Measurements from ENCODE around the gene TMA7. TPM values are rescaled to one million over a fixed set of nuclear protein-coding genes. Genes with fewer than 3 reads are reported as not detected.
"Not testable (repeated sequence)": the region's sequence is repeated elsewhere in the genome, so short reads cannot be mapped to it uniquely, and the experiment has no call there.

Gene TMA7
- total RNA-seq, 1 donor from 2014 or later = 186 TPM

GRCh38 chr3:48459773-48460516 is 19.9 kb downstream of the TMA7 start:
- H3K4me1 Mint-ChIP-seq = no peaks in the 10 kb centered on the region
- H3K4me3 Mint-ChIP-seq = no peak overlapping the region
- peaks cover 6% of the 10 kb centered on the region for H3K36me3 Mint-ChIP-seq
- DNase-seq (ENCODE audit: low spot score in 2 of 2, unreplicated experiment in 2 of 2) = no peak
- no peaks in the 10 kb centered on the region for H3K9me3 Mint-ChIP-seq
- no peak for TF ChIP-seq CTCF (IDR thresholded peaks at IDR 0.05; ENCODE audit: unreplicated experiment)
- no peaks in the 10 kb centered on the region for H3K27me3 Mint-ChIP-seq (ENCODE audit: low read depth)
- no peak overlapping the region for H3K27ac Mint-ChIP-seq

DNA sequence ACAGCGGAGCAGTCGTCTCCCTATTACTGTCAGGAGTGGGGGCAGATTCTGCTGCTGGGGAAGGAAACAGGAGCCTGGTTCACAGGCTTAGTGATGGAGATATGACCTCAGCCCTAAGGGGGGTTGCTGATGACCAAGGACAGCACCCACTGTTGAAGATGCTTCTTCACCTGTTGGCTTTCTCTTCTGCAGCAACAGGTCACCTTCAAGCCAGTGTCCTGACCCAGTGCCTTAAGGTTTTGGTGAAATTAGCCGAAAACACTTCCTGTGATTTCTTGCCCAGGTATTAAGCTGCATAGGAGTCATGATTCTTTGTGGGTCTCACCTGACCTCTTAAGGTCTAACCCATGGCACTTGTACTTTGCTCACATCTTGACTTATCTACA is 20.5 kb downstream of the TMA7 start:
- Mint-ChIP-seq H3K27me3 (ENCODE audit: low read depth) (no peaks in the 10 kb centered on the region), H3K27ac (no peak overlapping the region), H3K4me3 (no peak overlapping the region), H3K36me3 (peaks cover 3% of the 10 kb centered on the region), H3K4me1 (peaks cover 2% of the 10 kb centered on the region), H3K9me3 (no peaks in the 10 kb centered on the region)
- DNase-seq (ENCODE audit: low spot score in 2 of 2, unreplicated experiment in 2 of 2) = no peak
- no peak for TF ChIP-seq CTCF (IDR thresholded peaks at IDR 0.05; ENCODE audit: unreplicated experiment)

GRCh38 chr3:48461767-48462166 is 21.7 kb downstream of the TMA7 start:
- not testable (repeated sequence) for H3K36me3 Mint-ChIP-seq; H3K27ac Mint-ChIP-seq; H3K27me3 Mint-ChIP-seq (ENCODE audit: low read depth); H3K4me3 Mint-ChIP-seq; DNase-seq (ENCODE audit: low spot score in 2 of 2, unreplicated experiment in 2 of 2); H3K9me3 Mint-ChIP-seq
- H3K4me1 Mint-ChIP-seq = peaks cover 13% of the 10 kb centered on the region

- Mint-ChIP-seq H3K36me3 (peaks cover 8% of the 10 kb centered on the region), H3K27me3 (ENCODE audit: low read depth) (no peaks in the 10 kb centered on the region), H3K27ac (no peak overlapping the region)
Observed at GRCh38 chr3:48463703-48464102, 23.6 kb downstream of the TMA7 start.

DNA sequence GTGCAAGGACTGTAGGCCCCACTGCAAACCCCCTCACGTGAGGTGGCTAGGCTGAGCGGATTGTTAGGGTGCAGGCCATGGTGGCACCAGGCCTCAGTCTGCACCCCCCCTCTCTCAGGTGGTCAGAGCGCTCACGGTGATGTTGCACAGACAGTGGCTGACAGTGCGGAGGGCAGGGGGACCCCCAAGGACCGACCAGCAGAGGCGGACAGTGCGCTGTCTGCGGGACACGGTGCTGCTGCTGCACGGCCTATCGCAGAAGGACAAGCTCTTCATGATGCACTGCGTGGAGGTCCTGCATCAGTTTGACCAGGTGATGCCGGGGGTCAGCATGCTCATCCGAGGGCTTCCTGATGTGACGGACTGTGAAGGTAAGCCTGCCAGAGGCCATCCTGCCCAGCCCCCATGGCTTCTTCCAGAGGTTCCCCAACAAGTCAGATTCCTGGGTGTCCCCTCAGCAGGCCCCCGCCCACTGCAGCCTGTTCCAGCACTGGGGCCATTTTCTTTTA is 24.7 kb downstream of the TMA7 start:
- Mint-ChIP-seq H3K27ac (peak overlapping the region; percentile 98), H3K4me3 (no peak overlapping the region), H3K27me3 (ENCODE audit: low read depth) (no peaks in the 10 kb centered on the region), H3K36me3 (peaks cover 15% of the 10 kb centered on the region), H3K9me3 (no peaks in the 10 kb centered on the region), H3K4me1 (peaks cover 16% of the 10 kb centered on the region)
- DNase-seq (ENCODE audit: low spot score in 2 of 2, unreplicated experiment in 2 of 2) = no peak
- TF ChIP-seq CTCF (IDR thresholded peaks at IDR 0.05; ENCODE audit: unreplicated experiment) = no peak

More at GRCh38 chr3:48463703-48464102, 23.6 kb downstream of the TMA7 start:
- Mint-ChIP-seq H3K4me3 (no peak overlapping the region), H3K4me1 (peaks cover 16% of the 10 kb centered on the region), H3K9me3 (no peaks in the 10 kb centered on the region)
- no peak for TF ChIP-seq CTCF (IDR thresholded peaks at IDR 0.05; ENCODE audit: unreplicated experiment)
- no peak for DNase-seq (ENCODE audit: low spot score in 2 of 2, unreplicated experiment in 2 of 2)

- peaks cover 19% of the 10 kb centered on the region for H3K4me1 Mint-ChIP-seq
- H3K27ac Mint-ChIP-seq = peak overlapping the region; percentile 98
- H3K36me3 Mint-ChIP-seq = peaks cover 17% of the 10 kb centered on the region
- H3K4me3 Mint-ChIP-seq = no peak overlapping the region
- H3K27me3 Mint-ChIP-seq (ENCODE audit: low read depth) = no peaks in the 10 kb centered on the region
- H3K9me3 Mint-ChIP-seq = no peaks in the 10 kb centered on the region
- no peak for TF ChIP-seq CTCF (IDR thresholded peaks at IDR 0.05; ENCODE audit: unreplicated experiment)
- DNase-seq (ENCODE audit: low spot score in 2 of 2, unreplicated experiment in 2 of 2) = no peak
Observed at GRCh38 chr3:48465237-48465530, 25.1 kb downstream of the TMA7 start.
